GM10266 (cell line): ENCODE measurements around the gene GNGT2.

ENCODE experiments used
- DNase-seq: peaks from one replicate; pipeline ENCODE4 v3.0.0; 2012; ENCODE audit errors: extremely low spot score
- TF ChIP-seq, protein P1 (sequence below): IDR thresholded peaks from 2 replicates; pipeline ENCODE4 v1.5.1; 2012; ENCODE audit warnings: mild to moderate bottlenecking, low read depth; ENCODE audit not compliant: control insufficient read depth, insufficient read depth; ENCODE audit errors: missing control alignments

GNGT2 gene

GRCh38 chr17:49210158-49211029 lies at the start of gene GNGT2, which contains the start of gene ABI3:
Gene GNGT2, minus strand, starts transcription at chr17:49210574. Its CDS starts 3,152 bp downstream, at chr17:49207422.
Gene ABI3, plus strand, starts transcription at chr17:49210707. Its CDS starts 18 bp downstream, at chr17:49210725.
- peak; percentile 87 for DNase-seq

GRCh38 chr17:49259663-49260010 lies 49.3 kb upstream of the GNGT2 start:
- DNase-seq, result no peak
- TF ChIP-seq, protein P1, sequence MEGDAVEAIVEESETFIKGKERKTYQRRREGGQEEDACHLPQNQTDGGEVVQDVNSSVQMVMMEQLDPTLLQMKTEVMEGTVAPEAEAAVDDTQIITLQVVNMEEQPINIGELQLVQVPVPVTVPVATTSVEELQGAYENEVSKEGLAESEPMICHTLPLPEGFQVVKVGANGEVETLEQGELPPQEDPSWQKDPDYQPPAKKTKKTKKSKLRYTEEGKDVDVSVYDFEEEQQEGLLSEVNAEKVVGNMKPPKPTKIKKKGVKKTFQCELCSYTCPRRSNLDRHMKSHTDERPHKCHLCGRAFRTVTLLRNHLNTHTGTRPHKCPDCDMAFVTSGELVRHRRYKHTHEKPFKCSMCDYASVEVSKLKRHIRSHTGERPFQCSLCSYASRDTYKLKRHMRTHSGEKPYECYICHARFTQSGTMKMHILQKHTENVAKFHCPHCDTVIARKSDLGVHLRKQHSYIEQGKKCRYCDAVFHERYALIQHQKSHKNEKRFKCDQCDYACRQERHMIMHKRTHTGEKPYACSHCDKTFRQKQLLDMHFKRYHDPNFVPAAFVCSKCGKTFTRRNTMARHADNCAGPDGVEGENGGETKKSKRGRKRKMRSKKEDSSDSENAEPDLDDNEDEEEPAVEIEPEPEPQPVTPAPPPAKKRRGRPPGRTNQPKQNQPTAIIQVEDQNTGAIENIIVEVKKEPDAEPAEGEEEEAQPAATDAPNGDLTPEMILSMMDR, result no peak

More at GRCh38 chr17:49210158-49211029, at the start of gene GNGT2, which contains the start of gene ABI3:
- TF ChIP-seq, protein P1, result no peak

GRCh38 chr17:49258394-49258793 lies 48.0 kb upstream of the GNGT2 start:
- DNase-seq, result no peak
- TF ChIP-seq, protein P1, result no peak

- no peak for DNase-seq
- TF ChIP-seq, protein P1, result no peak
These were observed 44.8 kb upstream of the GNGT2 start for GRCh38 chr17:49255125-49255524.

- TF ChIP-seq, protein P1, result no peak
- DNase-seq, result no peak
These were observed 43.7 kb upstream of the GNGT2 start for GRCh38 chr17:49254066-49254465.

- no peak for DNase-seq
- TF ChIP-seq, protein P1, result no peak
These were observed 41.8 kb upstream of the GNGT2 start for GRCh38 chr17:49252148-49252695.
